OCI-LY7 (cell line): ENCODE data around the gene ARSD.

Experiments used
- EZH2phosphoT487 ChIP-seq: fragments of 200-600 bp; sonication (generic); IDR thresholded peaks from 2 replicates; pipeline ENCODE4 v1.6.1; 2018; ENCODE audit warnings: low read depth, borderline replicate concordance, mild to moderate bottlenecking, mixed run types, antibody characterized with exemption, low read length, moderate library complexity, mixed read lengths
- TF ChIP-seq, protein P1 (sequence below): fragments of 200-600 bp; sonication (generic); conservative IDR thresholded peaks from 2 replicates; pipeline ENCODE4 v1.5.1; 2014; ENCODE audit warnings: mild to moderate bottlenecking, antibody characterized with exemption, low read length, moderate library complexity, mixed read lengths

DNA sequence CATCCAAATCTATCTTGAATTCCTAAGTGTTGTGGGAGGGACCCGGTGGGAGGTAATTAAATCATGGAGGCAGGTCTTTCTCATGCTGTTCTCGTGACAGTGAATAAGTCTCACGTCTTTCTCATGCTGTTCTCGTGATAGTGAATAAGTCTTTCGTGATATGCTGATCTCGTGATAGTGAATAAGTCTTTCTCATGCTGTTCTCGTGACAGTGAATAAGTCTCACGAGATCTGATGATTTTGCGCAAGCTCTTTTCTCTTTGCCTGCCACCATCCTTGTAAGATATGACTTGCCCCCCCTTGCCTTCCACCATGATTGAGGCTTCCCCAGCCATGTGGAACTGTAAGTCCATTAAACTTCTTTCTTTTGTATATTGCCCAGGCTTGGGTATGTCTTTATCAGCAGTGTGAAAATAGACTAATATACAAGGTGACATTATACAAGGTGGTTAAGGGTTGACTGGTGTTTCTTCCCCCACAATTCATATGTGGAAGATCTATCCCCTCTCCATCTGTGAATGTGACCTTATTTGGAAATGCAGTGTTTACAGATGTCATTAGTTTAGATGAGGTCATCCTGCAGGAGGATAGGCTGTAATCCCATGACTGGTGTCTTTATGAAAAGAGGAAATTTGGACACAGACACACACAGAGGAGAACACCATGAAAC, 27.6 kb downstream of the ARSD start:
- TF ChIP-seq, protein P1, sequence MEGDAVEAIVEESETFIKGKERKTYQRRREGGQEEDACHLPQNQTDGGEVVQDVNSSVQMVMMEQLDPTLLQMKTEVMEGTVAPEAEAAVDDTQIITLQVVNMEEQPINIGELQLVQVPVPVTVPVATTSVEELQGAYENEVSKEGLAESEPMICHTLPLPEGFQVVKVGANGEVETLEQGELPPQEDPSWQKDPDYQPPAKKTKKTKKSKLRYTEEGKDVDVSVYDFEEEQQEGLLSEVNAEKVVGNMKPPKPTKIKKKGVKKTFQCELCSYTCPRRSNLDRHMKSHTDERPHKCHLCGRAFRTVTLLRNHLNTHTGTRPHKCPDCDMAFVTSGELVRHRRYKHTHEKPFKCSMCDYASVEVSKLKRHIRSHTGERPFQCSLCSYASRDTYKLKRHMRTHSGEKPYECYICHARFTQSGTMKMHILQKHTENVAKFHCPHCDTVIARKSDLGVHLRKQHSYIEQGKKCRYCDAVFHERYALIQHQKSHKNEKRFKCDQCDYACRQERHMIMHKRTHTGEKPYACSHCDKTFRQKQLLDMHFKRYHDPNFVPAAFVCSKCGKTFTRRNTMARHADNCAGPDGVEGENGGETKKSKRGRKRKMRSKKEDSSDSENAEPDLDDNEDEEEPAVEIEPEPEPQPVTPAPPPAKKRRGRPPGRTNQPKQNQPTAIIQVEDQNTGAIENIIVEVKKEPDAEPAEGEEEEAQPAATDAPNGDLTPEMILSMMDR: no peak
- no peak for TF ChIP-seq EZH2phosphoT487
